T-helper 1 cell treated with Interleukin-12 subunit alpha and Interleukin-12 subunit beta and Interleukin-4 antibody, amounts not matched to agents 30 μg/mL and 1 μg/mL, for 36 hours (primary cell): ENCODE results near the gene EPB41L1.
"Not testable (repeated sequence)": the region's sequence is repeated elsewhere in the genome, so short reads cannot be mapped to it uniquely, and the experiment has no call there.

Experiments used
- H3K27ac Mint-ChIP-seq: one replicate; pipeline ENCODE4 v1.8.0; 2021; ENCODE audit warnings: mild to moderate bottlenecking, mixed read lengths
- H3K27me3 Mint-ChIP-seq: one replicate; pipeline ENCODE4 v1.8.0; 2021; ENCODE audit warnings: low read depth, mixed read lengths
- H3K36me3 Mint-ChIP-seq: one replicate; pipeline ENCODE4 v1.8.0; 2021; ENCODE audit warnings: low read depth, mixed read lengths
- H3K4me1 Mint-ChIP-seq: one replicate; pipeline ENCODE4 v1.8.0; 2021; ENCODE audit warnings: low read depth, mixed read lengths
- H3K4me3 Mint-ChIP-seq: one replicate; pipeline ENCODE4 v1.8.0; 2021; ENCODE audit warnings: mild to moderate bottlenecking, moderate library complexity, mixed read lengths
- H3K9me3 Mint-ChIP-seq: one replicate; pipeline ENCODE4 v1.8.0; 2021; ENCODE audit warnings: mixed read lengths

Gene EPB41L1

DNA sequence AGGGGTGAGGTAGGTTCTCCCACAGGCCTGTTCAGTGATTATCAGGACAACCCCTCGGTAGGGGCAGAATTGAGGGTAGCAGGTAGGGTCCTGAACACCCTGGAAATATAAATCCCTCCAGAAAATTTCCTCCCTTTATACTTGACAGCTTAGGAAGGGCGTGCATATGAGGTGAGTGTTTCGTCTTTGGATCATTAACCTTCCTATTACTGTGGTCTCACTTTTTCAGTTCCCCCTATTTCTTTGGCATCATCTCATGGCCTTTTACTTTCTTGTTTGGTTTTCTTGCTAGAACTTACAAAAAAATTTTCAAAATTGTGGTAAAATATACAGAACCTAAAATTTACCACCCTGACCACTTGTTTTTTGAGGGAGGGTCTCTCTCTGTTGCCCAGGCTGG, 18.7 kb upstream of the EPB41L1 start:
- Mint-ChIP-seq H3K4me3 (no peak overlapping the region), H3K27ac (no peak overlapping the region), H3K27me3 (no peaks in the 10 kb centered on the region), H3K36me3 (no peaks in the 10 kb centered on the region), H3K4me1 (no peaks in the 10 kb centered on the region), H3K9me3 (no peaks in the 10 kb centered on the region)

DNA sequence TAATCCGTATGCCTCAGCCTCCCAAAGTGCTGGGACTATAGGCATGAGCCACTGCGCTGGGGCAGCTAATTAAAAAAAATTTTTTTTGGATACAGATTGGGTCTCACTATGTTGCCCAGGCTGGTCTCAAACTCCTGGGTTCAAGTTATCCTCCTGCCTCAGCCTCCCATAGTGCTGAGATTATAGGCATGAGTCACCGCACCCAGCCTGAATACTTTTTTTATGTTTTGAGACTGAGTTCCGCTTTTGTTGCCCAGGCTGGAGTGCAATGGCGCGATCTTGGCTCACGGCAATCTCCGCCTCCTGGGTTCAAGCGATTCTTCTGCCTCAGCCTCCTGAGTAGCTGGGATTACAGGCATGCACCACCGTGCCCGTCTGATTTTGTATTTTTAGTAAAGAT, 17.2 kb upstream of the EPB41L1 start:
- not testable (repeated sequence) for H3K27me3 Mint-ChIP-seq, H3K36me3 Mint-ChIP-seq, H3K9me3 Mint-ChIP-seq, H3K4me1 Mint-ChIP-seq, H3K4me3 Mint-ChIP-seq, H3K27ac Mint-ChIP-seq

DNA sequence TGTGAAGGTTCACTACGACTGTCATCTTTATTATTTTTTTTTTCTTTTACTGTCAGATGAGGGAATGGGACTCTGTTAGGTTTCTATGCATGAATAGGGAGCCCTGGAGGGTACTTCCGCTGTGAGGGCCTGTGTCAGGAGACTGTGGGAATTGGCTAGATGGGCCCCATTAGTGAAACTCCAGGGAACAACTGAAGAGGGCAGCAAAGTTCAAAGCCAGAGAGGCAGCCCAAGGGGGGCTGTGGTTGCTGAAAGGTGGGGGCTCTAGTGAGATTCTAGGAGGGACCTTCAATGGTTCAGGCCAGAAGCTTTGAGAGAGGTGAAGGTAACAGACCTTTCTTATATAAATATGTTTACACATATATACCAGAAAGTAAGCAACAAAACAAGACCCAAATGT, 13.2 kb upstream of the EPB41L1 start:
- no peak overlapping the region for H3K4me3 Mint-ChIP-seq
- peaks cover 3% of the 10 kb centered on the region for H3K4me1 Mint-ChIP-seq
- H3K27me3 Mint-ChIP-seq: peaks cover 6% of the 10 kb centered on the region
- no peaks in the 10 kb centered on the region for H3K9me3 Mint-ChIP-seq
- no peak overlapping the region for H3K27ac Mint-ChIP-seq
- H3K36me3 Mint-ChIP-seq: no peaks in the 10 kb centered on the region

- H3K4me1 Mint-ChIP-seq: peaks cover 3% of the 10 kb centered on the region
- no peak overlapping the region for H3K27ac Mint-ChIP-seq
- H3K27me3 Mint-ChIP-seq: peaks cover 17% of the 10 kb centered on the region
- H3K4me3 Mint-ChIP-seq: no peak overlapping the region
- no peaks in the 10 kb centered on the region for H3K9me3 Mint-ChIP-seq
- no peaks in the 10 kb centered on the region for H3K36me3 Mint-ChIP-seq
Measured at GRCh38 chr20:36144336-36144735, 10.2 kb upstream of the EPB41L1 start.

- no peaks in the 10 kb centered on the region for H3K9me3 Mint-ChIP-seq
- H3K4me1 Mint-ChIP-seq: peaks cover 3% of the 10 kb centered on the region
- H3K36me3 Mint-ChIP-seq: no peaks in the 10 kb centered on the region
- no peak overlapping the region for H3K27ac Mint-ChIP-seq
- peaks cover 22% of the 10 kb centered on the region for H3K27me3 Mint-ChIP-seq
- no peak overlapping the region for H3K4me3 Mint-ChIP-seq
Measured at GRCh38 chr20:36145877-36146707, 8.4 kb upstream of the EPB41L1 start.

DNA sequence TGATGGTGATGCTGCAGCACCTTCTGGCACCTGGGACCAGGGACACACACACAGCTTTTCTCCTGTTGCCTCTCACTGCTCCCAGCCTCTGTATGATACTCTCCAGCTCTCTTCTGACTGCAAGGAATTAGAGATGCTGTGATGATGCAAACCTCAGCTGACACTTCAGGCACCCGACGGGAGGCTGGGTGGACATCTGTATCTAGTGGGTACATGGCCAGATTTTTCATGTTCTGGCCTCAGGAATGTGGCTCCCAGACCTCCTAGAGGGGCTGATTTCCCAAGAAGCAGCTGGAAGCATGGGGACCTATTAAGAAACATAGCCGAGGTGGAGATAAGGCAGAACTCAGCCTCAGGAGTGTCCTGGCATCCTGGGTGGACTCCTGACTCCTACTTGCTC, 6.8 kb upstream of the EPB41L1 start:
- Mint-ChIP-seq H3K9me3 (no peaks in the 10 kb centered on the region), H3K4me3 (no peak overlapping the region), H3K27ac (no peak overlapping the region), H3K4me1 (peaks cover 3% of the 10 kb centered on the region), H3K36me3 (no peaks in the 10 kb centered on the region), H3K27me3 (peaks cover 28% of the 10 kb centered on the region)

DNA sequence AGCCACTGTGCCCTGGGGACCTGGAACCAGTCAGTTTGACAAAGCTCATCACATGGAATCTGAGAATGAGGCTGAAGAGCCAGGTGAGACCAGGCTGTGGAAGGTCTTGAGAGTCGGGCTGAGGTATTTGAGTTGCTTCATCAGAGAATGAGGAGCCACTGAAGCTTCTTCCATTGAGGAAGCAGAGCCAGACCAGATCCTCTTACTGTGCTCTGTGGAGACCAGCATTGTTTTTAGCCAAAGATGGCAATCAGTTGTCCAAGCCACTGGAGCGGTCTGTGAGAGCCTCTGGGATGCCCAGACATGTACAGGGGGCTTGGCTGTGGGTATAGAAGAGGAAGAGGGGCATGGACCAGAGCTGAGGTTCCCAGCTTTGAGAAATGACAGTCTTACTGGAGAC, 6.1 kb upstream of the EPB41L1 start:
- Mint-ChIP-seq H3K9me3 (no peaks in the 10 kb centered on the region), H3K4me3 (no peak overlapping the region), H3K36me3 (no peaks in the 10 kb centered on the region), H3K27ac (no peak overlapping the region), H3K4me1 (no peaks in the 10 kb centered on the region), H3K27me3 (peaks cover 35% of the 10 kb centered on the region)

GRCh38 chr20:36149012-36149411, 5.5 kb upstream of the EPB41L1 start:
- Mint-ChIP-seq H3K36me3 (no peaks in the 10 kb centered on the region), H3K9me3 (no peaks in the 10 kb centered on the region), H3K27me3 (peaks cover 41% of the 10 kb centered on the region), H3K4me3 (no peak overlapping the region), H3K27ac (no peak overlapping the region), H3K4me1 (no peaks in the 10 kb centered on the region)

GRCh38 chr20:36149469-36149868, 5.1 kb upstream of the EPB41L1 start:
- Mint-ChIP-seq H3K4me3 (no peak overlapping the region), H3K36me3 (no peaks in the 10 kb centered on the region), H3K9me3 (no peaks in the 10 kb centered on the region), H3K27ac (no peak overlapping the region), H3K4me1 (no peaks in the 10 kb centered on the region), H3K27me3 (peaks cover 41% of the 10 kb centered on the region)

GRCh38 chr20:36150489-36150846, 4.1 kb upstream of the EPB41L1 start:
- peaks cover 47% of the 10 kb centered on the region for H3K27me3 Mint-ChIP-seq
- H3K4me1 Mint-ChIP-seq: no peaks in the 10 kb centered on the region
- H3K9me3 Mint-ChIP-seq: no peaks in the 10 kb centered on the region
- no peak overlapping the region for H3K27ac Mint-ChIP-seq
- H3K4me3 Mint-ChIP-seq: no peak overlapping the region
- H3K36me3 Mint-ChIP-seq: no peaks in the 10 kb centered on the region

DNA sequence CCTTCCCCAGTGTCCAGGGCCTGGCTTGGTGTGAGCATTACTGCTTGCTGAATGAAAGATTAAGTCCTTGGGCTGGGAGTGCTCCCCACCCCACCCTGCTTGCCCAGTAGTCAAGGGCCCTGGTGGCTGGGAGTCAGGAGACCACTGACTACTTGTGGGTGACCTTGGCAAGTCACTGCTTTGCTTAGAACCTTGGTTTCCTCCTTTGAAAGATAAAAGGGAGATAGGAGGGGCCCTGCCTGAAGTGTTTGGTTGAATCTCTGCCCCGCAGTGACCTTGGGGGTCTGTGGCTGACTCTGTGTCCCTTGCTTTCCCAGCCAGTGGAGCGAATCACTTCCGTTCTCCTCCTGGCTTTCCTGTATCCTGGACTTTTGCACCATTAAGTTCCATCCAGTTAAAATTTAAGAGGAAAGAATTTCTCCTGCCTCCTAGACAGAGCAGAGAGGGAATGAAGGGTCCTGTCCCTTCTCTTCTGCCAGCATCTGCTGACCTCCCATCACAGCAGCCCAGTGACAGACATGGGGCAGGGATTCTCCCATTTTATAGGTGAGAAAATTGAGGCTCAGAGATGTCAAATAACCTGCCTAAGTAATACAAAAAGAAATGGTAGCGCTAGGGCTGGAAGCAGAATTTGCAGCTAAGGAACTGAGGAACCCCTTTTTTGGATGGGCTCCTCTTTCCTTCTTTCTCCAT, 3.5 kb upstream of the EPB41L1 start:
- H3K27ac Mint-ChIP-seq: no peak overlapping the region
- peaks cover 45% of the 10 kb centered on the region for H3K27me3 Mint-ChIP-seq
- no peaks in the 10 kb centered on the region for H3K36me3 Mint-ChIP-seq
- no peaks in the 10 kb centered on the region for H3K4me1 Mint-ChIP-seq
- no peaks in the 10 kb centered on the region for H3K9me3 Mint-ChIP-seq
- no peak overlapping the region for H3K4me3 Mint-ChIP-seq

DNA sequence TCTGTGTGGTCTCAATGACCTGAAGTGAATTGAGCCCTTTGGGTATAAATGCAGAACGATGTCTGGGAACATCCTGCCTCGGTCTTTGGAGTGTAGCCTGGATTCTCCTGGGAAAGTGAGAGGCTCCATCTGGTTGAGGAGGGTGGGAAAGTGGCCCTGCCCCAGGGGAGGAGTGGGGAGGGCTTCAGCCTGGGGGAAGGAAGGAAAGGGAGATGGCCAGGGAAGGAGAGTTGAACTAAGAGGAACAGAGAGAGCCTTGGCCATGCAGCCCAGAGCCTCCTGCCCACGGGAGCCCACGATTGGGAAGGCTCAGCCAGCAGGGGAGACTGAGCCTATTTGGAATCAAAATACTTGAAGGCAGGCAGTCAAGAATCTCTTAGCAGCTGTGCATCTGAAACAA, 2.3 kb upstream of the EPB41L1 start:
- no peaks in the 10 kb centered on the region for H3K9me3 Mint-ChIP-seq
- H3K27me3 Mint-ChIP-seq: peaks cover 46% of the 10 kb centered on the region
- H3K4me1 Mint-ChIP-seq: no peaks in the 10 kb centered on the region
- H3K27ac Mint-ChIP-seq: no peak overlapping the region
- no peak overlapping the region for H3K4me3 Mint-ChIP-seq
- no peaks in the 10 kb centered on the region for H3K36me3 Mint-ChIP-seq

DNA sequence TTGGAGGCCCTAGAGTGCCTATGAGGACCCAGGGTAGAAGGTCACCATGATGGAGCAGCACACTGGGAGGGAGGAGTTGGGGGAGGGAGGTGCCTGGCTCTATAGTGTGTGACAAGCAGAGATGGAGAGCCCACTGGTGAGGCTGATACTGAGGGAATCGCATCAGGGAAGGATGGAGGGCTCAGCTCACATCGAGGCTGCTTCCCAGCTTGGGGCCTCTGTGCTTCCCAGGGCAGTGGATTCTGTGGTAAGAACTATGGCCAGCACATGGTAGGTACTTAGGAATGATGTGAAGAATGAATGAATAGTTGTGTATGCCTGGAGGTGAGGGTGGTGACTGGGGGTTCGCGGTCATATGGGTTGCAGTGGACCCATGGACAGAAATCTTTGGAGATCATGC, 1.3 kb upstream of the EPB41L1 start:
- H3K27ac Mint-ChIP-seq: no peak overlapping the region
- H3K9me3 Mint-ChIP-seq: no peaks in the 10 kb centered on the region
- H3K4me3 Mint-ChIP-seq: no peak overlapping the region
- peaks cover 47% of the 10 kb centered on the region for H3K27me3 Mint-ChIP-seq
- no peaks in the 10 kb centered on the region for H3K4me1 Mint-ChIP-seq
- H3K36me3 Mint-ChIP-seq: no peaks in the 10 kb centered on the region

GRCh38 chr20:36153736-36154699, 522 bp upstream of the EPB41L1 start:
- H3K4me3 Mint-ChIP-seq: no peak overlapping the region
- H3K4me1 Mint-ChIP-seq: no peaks in the 10 kb centered on the region
- no peaks in the 10 kb centered on the region for H3K36me3 Mint-ChIP-seq
- H3K27ac Mint-ChIP-seq: no peak overlapping the region
- H3K9me3 Mint-ChIP-seq: no peaks in the 10 kb centered on the region
- H3K27me3 Mint-ChIP-seq: peaks cover 45% of the 10 kb centered on the region

DNA sequence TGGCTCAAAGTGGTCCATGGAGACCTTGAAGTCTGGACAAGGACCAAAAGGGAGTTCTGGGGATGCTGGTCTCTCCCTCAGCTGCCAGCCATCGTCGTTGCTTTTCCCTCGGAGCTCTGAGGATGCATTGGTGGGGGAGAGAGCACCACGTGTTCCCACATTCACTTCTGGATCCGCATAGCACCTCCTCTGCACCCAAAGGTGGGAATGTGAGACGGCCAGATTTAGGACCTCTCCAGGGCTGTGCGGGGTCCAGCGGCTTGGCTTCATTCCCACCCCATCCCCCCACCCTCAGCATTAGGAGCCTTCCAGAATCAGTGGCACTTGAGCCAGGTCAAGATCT, 1.1 kb downstream of the EPB41L1 start:
- H3K9me3 Mint-ChIP-seq: no peaks in the 10 kb centered on the region
- H3K4me1 Mint-ChIP-seq: no peaks in the 10 kb centered on the region
- no peak overlapping the region for H3K27ac Mint-ChIP-seq
- no peak overlapping the region for H3K4me3 Mint-ChIP-seq
- H3K27me3 Mint-ChIP-seq: peaks cover 47% of the 10 kb centered on the region
- H3K36me3 Mint-ChIP-seq: no peaks in the 10 kb centered on the region
